Activated CD8-positive, alpha-beta memory T cell treated with anti-CD3 and anti-CD28 coated beads for 1 hour (primary cell): ENCODE results near the gene SPTBN2.
"Not testable (repeated sequence)": the region's sequence is repeated elsewhere in the genome, so short reads cannot be mapped to it uniquely, and the experiment has no call there.

ENCODE experiments used
- DNase-seq, 2 donors: peaks; one replicate each; pipeline ENCODE4 v3.0.0-alpha.2; 2020; ENCODE audit warnings: low read depth in 1 of 2; ENCODE audit errors: extremely low read depth in 1 of 2

The SPTBN2 gene

DNA sequence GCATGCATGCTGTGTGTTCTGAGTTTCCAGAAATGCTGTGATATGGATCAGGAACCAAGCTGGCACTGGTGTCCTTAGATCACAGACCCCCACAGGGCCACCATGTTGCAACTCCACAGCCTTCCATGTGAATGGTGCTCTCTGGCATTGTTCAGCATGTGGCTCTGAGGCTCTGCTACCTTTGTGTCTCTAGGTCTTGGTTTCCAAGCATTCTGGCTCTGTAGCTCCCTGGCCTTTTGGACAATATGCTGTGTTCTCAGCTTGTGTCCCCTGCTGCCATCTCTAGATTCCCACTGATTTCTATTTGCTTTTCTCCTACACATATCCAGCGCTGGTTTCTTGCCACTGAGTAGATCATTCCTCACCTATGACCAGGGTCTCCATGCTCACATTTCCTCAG, 3.9 kb downstream of the SPTBN2 start:
- DNase-seq: no peak

GRCh38 chr11:66724167-66724566, 4.8 kb downstream of the SPTBN2 start:
- DNase-seq: not testable (repeated sequence)

DNA sequence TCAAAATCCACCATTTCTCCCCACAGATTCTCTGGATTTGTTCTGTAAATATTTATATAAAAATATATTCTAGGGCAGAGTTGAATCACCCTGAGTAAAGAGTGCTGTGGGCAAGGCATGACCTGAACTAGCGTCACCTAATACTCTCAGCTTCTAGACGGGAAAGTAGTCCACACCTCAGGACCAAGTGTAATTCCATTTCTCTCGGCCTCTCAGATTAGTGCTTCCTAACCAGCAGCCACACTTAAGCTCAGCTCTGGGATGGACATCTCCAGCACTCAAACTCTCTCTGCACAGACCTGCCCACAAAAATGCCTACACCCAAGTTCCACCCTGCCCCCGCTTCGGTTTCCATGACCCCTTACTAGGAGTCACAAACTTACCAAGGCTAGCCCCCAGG, 5.3 kb downstream of the SPTBN2 start:
- no peak for DNase-seq

DNA sequence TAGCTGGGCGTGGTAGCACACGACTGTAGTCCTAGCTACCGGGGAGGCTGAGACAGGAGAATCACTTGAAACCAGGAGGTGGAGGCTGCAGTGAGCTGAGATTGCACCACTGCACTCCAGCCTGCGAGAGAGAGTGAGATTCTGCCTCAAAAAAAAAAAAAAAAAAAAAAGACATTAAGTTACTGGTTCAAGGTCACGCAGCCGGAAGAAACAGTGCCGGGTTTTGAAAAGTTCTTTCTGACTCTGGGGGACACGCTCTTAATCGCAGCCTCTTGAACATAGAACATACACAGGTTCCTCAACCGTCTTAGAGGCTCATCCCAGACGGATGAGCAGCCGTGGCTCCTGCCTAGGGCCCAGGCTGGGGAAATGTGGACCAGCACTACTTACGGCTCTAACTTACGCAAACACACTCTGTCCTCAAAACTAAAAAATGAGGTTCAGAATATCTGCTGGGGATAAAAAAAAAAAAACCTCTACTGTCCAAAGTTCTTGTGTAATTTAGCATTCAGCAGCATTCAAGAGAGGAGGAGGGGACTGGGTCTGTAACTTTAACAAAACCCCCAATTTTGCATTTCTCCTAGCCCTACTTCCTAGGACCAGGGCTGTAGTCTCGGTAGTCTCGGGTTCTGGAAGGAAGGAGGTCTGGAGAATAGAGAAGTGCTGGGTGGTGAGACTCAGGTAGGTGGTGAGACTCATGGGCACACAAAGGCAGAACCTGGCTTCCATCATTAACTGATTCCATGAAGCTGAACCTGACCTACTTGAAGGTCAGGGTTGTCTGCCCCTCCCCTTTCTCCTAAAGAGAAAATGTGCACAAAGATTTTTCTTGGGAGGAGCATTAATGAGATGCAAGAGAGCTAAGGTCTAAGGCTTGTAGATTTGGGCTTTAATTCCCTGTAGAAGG, 6.0 kb downstream of the SPTBN2 start:
- no peak for DNase-seq

DNA sequence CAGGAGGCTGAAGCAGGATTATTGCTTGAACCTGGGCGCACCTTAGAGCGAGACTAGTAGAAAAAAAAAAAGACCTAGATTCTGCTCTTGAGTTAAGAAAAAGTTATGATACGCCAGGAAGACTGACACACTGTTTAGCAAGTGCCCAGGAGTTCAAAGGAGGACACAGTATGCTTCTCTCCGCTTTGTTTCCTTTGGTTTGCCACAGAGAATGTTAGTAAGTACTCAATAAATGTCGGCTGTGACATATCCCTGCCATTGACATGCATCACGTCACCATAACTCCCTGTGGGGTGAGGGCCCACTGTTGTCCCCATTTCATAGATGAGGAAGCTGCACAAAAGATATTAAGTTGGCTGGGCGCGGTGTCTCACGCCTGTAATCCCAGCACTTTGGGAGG, 7.1 kb downstream of the SPTBN2 start:
- DNase-seq: no peak

DNA sequence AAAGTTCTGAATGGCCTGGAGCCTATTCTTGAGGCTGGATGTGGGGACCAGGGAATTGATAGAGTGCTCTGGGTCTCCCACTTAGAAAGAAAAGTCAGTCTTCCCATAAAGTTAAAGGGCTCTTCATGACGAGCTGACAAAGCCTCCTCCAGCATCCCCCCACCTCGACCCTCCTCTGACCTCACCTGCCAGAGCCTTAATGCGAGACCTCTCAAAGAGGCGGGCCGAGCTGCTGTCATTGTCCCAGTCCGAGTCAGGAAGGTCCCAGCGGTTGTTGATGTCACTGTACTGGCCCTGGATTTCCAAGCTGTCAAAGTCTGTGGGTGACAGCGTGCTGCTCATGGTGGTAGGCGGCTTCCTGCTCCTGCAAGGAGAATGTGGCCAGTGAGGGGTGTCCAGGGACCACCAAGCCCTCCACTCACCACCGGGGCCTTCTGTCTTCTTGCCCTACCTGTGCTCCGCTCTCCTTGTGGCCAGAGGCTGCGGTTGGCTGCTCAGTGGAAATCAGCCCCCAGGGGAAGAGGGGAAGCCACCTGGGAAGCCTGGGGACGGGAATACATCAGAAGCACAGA, 8.0 kb downstream of the SPTBN2 start:
- DNase-seq: no peak

DNA sequence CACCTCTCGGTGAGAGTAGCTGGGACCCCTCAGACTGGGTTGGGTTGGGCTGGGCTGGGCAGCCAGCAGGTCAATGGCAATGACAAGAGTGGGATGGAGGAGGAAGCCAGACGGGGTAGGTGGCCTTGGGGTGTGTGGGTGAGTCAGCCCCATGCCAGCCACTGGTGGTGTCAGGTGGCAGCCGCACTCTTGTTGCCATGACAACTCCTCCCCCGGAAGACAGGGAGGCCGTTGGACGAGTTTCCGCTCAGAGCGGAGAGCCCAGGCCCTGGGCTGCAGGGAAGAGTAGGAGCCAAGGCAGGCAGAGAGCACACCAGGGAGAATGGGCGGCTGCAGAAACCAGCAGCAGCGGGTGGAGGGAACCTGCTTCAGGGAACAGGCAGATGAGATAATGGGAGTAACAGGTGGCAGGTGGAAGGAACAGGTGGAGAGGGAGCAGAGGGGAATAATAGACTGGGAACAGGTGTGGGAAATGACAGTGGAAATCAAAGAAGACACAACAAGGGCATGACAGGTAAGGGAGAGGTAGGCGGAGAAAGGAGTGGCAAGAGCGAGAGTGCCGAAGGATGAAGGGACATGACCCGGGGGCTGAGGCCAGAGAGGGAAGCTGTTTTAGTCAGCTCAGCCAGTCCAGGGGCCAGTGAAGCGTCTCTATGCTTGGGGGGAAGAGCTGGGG, 8.7 kb downstream of the SPTBN2 start:
- DNase-seq: no peak

DNA sequence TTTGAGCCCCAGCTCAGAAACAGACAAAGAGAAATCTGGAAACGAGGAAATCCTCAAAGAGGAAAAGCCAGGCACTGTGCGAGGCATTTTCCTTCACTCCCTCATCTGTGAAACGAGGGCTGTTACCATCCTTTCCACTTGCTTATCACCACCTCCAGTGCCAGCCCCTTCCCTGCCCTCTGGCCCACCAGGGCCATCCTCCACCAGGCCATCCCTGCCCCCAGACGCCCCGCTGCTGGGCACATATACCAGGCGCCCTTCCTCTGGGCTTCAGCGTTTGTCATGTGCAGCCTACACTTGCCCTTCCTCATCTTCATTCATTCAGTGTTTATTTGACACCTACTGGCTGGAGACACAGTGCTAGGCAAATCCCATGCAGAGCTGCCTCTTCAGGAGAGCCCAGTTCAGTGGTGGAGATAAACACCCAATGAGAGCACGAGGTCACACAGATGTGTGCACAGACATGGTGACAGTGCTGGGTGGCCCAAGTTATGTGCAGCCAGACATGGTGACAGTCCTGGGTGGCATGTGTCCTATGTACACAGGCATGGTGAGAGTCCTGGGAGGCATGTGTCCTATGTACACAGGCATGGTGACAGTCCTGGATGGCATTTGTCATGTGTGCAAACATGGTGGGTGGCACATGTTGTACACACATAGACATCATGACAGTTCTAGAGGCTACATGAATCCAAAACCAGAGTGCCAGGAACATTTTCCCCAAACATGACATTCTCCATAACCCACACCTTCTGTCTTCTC, 9.7 kb downstream of the SPTBN2 start:
- DNase-seq: no peak

DNA sequence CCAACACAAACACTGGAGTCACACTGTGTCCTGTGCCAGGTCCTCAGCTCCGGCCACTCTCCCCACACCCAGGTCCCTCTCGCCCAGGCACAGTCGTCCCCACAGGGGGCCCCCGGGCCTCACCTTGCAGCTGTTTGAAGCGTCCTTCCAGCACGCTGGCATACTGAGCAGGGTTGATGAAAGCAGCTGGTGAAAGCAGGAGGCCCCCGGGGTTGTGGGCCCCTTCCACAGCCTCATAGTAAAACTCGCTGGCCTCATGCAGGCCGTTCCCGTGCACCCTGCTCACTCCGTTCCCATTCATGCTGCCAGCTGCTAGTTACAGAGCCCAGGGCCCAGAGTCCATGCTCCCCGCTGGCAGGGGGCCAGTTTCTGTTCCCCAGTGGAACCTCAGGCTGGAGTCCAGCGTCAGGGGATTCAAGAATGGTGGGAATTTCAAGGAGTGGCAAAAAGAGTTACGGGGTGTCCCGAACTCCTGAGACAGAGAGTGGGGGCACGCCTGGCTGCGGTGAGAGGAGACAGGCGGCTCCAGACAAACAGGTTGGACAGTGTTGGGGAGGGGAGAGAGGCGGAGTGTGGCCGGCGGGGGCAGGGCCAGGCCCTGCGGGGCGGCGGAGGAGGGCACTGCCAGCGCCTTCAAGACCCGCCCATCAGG, 10.6 kb downstream of the SPTBN2 start:
- no peak for DNase-seq

GRCh38 chr11:66717925-66718319, 11.1 kb downstream of the SPTBN2 start:
- DNase-seq: no peak

- DNase-seq: no peak
Observed at GRCh38 chr11:66716996-66717395, 12.0 kb downstream of the SPTBN2 start.

- DNase-seq: no peak
Observed at GRCh38 chr11:66715346-66716085, 13.5 kb downstream of the SPTBN2 start.

DNA sequence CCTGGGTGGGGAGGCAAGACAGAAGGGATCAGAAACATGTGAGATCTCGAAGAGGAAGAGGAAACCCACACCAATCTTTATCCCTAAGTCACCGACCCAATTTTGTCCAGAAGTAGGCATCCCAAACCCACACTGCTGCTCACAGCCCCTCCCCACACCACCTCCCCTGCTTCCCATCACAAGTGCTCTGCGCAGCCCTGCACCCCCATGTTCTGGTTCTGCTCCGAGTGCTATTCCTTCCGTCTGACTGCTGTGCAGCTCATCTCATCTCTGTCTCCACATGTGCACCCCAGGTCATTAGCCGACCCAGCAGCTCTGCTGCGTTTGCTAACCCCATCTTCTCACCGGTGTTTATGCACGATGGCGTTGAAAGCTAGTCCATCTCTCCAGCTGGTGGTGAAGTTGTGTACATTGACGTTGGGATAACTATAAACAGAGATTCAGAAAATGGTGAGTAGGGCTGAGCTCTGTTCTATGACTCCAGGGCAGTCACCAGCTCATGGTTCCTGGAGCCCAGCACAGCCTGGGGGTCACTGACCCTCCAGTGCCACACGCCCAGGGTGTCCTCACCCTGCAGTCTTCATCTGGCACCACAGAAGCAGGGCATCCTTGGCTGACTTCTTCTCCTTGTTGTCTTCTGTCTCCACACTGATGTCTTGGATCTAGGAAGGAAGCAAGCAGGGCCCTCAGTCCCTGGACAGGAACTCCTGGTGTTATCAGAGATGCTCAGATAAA, 15.1 kb downstream of the SPTBN2 start:
- DNase-seq: no peak

GRCh38 chr11:66710384-66710930, 18.6 kb downstream of the SPTBN2 start:
- DNase-seq: no peak

DNA sequence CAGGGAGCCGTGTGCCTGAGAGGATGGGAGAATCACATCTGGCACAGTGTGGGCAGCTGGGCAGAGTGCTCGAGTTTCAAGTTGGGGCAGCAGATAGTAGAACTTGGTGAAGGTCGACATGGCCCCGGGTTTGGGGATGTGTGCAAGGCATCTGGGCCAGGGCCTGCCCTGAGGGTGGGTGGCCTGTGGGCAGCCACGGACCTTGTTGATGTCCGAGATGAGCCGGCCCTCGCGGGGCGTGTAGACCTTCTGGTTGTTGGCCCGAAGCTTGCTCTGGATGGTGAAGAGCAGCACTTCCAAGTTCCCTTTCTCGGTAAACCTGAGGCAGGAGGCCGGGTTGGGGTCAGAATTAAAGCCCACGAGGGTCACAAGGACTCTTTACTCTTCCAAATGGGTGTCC, 20.3 kb downstream of the SPTBN2 start:
- DNase-seq: no peak

DNA sequence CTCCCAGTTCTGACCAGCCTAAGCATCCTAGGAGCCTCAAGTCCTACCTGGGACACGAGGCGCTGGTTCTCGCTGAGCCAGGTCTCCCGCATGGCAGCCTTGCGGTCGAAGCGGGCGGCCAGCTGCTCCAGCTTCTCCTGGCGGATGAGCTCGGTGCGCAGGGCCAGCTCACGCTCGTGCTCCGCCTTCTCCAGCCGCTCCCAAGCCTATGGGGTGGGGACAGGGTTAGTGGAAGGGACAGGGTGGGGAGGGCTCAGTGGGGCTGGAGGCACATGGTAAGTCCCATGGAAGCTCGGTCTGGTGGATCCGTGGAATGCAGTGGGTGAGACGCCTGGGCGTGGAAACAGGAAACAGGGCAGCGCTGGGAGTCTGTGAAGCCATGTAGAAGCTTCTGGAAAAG, 20.9 kb downstream of the SPTBN2 start:
- DNase-seq: no peak

GRCh38 chr11:66707486-66707885, 21.5 kb downstream of the SPTBN2 start:
- no peak for DNase-seq

DNA sequence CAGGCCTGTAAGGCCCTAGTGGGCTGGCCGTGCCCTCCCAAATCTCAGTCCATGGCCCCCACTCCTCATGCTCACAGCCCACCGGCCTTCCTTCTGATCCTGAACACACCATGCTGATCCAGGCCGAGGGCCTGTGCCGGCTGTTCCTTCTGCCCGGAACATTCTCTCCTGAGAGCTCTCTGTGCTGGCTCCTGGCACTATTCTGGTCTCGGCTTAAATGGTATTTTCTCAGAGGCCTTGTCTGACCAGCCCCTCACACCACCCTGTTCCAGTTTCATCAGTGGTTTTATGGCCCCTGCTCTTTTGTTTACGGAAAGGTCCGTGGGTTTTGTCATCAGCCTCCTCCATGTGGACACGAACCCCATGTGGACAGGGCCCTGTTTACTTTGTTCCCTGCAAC, 22.0 kb downstream of the SPTBN2 start:
- DNase-seq: no peak
